HepG2 (cell line): ENCODE results near the gene ANKZF1. TPM values are rescaled to one million over a fixed set of nuclear protein-coding genes. Genes with fewer than 3 reads are reported as not detected.
A peak's percentile ranks its signal among the peaks of the same experiment; 100 is the strongest.

ENCODE experiments used
- FOSL2 ChIP-seq: sonication (generic); formaldehyde crosslinking; IDR thresholded peaks from 2 replicates; pipeline ENCODE4 v1.4.0; 2020; ENCODE audit warnings: missing genetic modification reagents
- HMG20A ChIP-seq: IDR thresholded peaks from 2 replicates; pipeline ENCODE4 v1.6.1; 2016; ENCODE audit warnings: borderline replicate concordance
- IRF9 ChIP-seq: sonication (generic); formaldehyde crosslinking; IDR thresholded peaks from 2 replicates; pipeline ENCODE4 v1.8.0; 2022; ENCODE audit warnings: missing genetic modification reagents, mild to moderate bottlenecking, borderline replicate concordance
- MYPOP ChIP-seq: sonication (generic); formaldehyde crosslinking; IDR thresholded peaks from 2 replicates; pipeline ENCODE4 v1.8.1; 2023; ENCODE audit warnings: mild to moderate bottlenecking, moderate library complexity, missing genetic modification reagents
- MZF1 ChIP-seq: sonication (generic); formaldehyde crosslinking; IDR thresholded peaks from 2 replicates; pipeline ENCODE4 v1.8.1; 2023; ENCODE audit warnings: mild to moderate bottlenecking, missing genetic modification reagents, borderline replicate concordance
- PHF5A ChIP-seq: IDR thresholded peaks from one replicate; pipeline ENCODE4 v1.6.1; 2018; ENCODE audit warnings: low read depth, missing genetic modification reagents; ENCODE audit not compliant: unreplicated experiment
- PRDM10 ChIP-seq: sonication (generic); formaldehyde crosslinking; IDR thresholded peaks from 2 replicates; pipeline ENCODE4 v1.4.0; 2020; ENCODE audit warnings: low read depth, missing genetic modification reagents
- STAT5B ChIP-seq: sonication (generic); formaldehyde crosslinking; IDR thresholded peaks from 2 replicates; pipeline ENCODE4 v1.4.0; 2020; ENCODE audit warnings: missing genetic modification reagents
- TGIF2 ChIP-seq: IDR thresholded peaks from 2 replicates; pipeline ENCODE4 v1.6.1; 2016; ENCODE audit warnings: control low read depth, missing compliant biosample characterization
- ZBTB37 ChIP-seq: sonication (generic); formaldehyde crosslinking; IDR thresholded peaks from 2 replicates; pipeline ENCODE4 v1.4.0; 2020; ENCODE audit warnings: mild to moderate bottlenecking, missing genetic modification reagents
- ZBTB7A ChIP-seq: sonication (generic); formaldehyde crosslinking; IDR thresholded peaks from 2 replicates; pipeline ENCODE4 v1.8.0; 2022; ENCODE audit warnings: mild to moderate bottlenecking, missing genetic modification reagents
- ZNF292 ChIP-seq: sonication (generic); formaldehyde crosslinking; IDR thresholded peaks from 2 replicates; pipeline ENCODE4 v1.8.1; 2022; ENCODE audit warnings: mild to moderate bottlenecking, low read depth, missing genetic modification reagents, borderline replicate concordance
- ZNF331 ChIP-seq: sonication (generic); formaldehyde crosslinking; IDR thresholded peaks from 2 replicates; pipeline ENCODE4 v1.4.0; 2020; ENCODE audit warnings: missing genetic modification reagents
- ZNF44 ChIP-seq: sonication (generic); formaldehyde crosslinking; IDR thresholded peaks from 2 replicates; pipeline ENCODE4 v1.5.1; 2020; ENCODE audit warnings: mild to moderate bottlenecking, missing genetic modification reagents
- ZNF616 ChIP-seq: sonication (generic); formaldehyde crosslinking; IDR thresholded peaks from 2 replicates; pipeline ENCODE4 v1.5.0; 2020; ENCODE audit warnings: low read depth, mild to moderate bottlenecking, missing genetic modification reagents
- ZNF7 ChIP-seq: IDR thresholded peaks from 2 replicates; pipeline ENCODE4 v1.6.1; 2016; ENCODE audit warnings: missing biosample characterization, missing genetic modification reagents
- ZSCAN22 ChIP-seq: sonication (generic); formaldehyde crosslinking; IDR thresholded peaks from 2 replicates; pipeline ENCODE4 v1.4.0; 2020; ENCODE audit warnings: mild to moderate bottlenecking, missing genetic modification reagents
- polyA plus RNA-seq, 8 experiments: library from polyadenylated mRNA; depleted of rRNA in 3 of 8; stranded (reverse) in 7 of 8; unstranded in 1 of 8; fragments of >200 nt; fragmentation: Illumina TruSeq in 4 of 8; extraction: Trizol in 4 of 8; gene quantifications; 2 replicates each; pipeline versions ENCODE4 v1.2.1 to v1.2.3, GENCODE V29; 2011 to 2016; ENCODE audit warnings: low read depth in 4 of 8, missing spikeins in 1 of 8, mixed read lengths in 1 of 8; ENCODE audit not compliant: insufficient read depth in 1 of 8
- total RNA-seq, 5 experiments: library from RNA; depleted of rRNA; stranded (reverse); fragments of >200 nt; fragmentation: Illumina TruSeq; extraction: Trizol; gene quantifications; 2 replicates each; pipeline ENCODE4 v1.2.3, GENCODE V29; 2016; ENCODE audit warnings: low read depth in 1 of 5
- TF ChIP-seq, protein P1 (sequence below): sonication (generic); formaldehyde crosslinking; IDR thresholded peaks from 2 replicates; pipeline ENCODE4 v1.4.0; 2020; ENCODE audit warnings: mild to moderate bottlenecking, missing genetic modification reagents

ANKZF1 gene
- total and polyA plus RNA-seq, 2 of the 13 experiments (the other 11 are each of a cell fraction or from before 2014, with no cell fraction given), result 25.3 to 128 TPM

GRCh38 chr2:219207884-219208740, 21.5 kb upstream of the ANKZF1 start (continued):
- 0 out of 2 replicates have a peak, but pooled peaks have one; percentile 34 for TF ChIP-seq MZF1 (CRISPR knock-in tag)
- TF ChIP-seq, protein P1, sequence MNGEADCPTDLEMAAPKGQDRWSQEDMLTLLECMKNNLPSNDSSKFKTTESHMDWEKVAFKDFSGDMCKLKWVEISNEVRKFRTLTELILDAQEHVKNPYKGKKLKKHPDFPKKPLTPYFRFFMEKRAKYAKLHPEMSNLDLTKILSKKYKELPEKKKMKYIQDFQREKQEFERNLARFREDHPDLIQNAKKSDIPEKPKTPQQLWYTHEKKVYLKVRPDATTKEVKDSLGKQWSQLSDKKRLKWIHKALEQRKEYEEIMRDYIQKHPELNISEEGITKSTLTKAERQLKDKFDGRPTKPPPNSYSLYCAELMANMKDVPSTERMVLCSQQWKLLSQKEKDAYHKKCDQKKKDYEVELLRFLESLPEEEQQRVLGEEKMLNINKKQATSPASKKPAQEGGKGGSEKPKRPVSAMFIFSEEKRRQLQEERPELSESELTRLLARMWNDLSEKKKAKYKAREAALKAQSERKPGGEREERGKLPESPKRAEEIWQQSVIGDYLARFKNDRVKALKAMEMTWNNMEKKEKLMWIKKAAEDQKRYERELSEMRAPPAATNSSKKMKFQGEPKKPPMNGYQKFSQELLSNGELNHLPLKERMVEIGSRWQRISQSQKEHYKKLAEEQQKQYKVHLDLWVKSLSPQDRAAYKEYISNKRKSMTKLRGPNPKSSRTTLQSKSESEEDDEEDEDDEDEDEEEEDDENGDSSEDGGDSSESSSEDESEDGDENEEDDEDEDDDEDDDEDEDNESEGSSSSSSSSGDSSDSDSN (CRISPR knock-in tag), result peak; percentile 80
- peak; percentile 83 for TF ChIP-seq PHF5A (CRISPR knock-in tag)
- no peak for TF ChIP-seq ZNF7 (CRISPR knock-in tag)
- 0 out of 2 replicates have a peak, but pooled peaks have one; percentile 26 for TF ChIP-seq ZNF292 (CRISPR knock-in tag)
- TF ChIP-seq ZNF44, result 0 out of 2 replicates have a peak, but pooled peaks have one; percentile 10
- TF ChIP-seq ZSCAN22 (CRISPR knock-in tag), result no peak
- 0 out of 2 replicates have a peak, but pooled peaks have one; percentile 50 for TF ChIP-seq IRF9
- TF ChIP-seq FOSL2 (CRISPR knock-in tag), result peak; percentile 46; the same call in 1 of the 2 replicates
- peak; percentile 78; the same call in 1 of the 2 replicates for TF ChIP-seq HMG20A (CRISPR knock-in tag)
- 0 out of 2 replicates have a peak, but pooled peaks have one; percentile 58 for TF ChIP-seq STAT5B (CRISPR knock-in tag)
- TF ChIP-seq PRDM10 (CRISPR knock-in tag), result peak; percentile 94
- peak; percentile 84 for TF ChIP-seq ZNF331 (CRISPR knock-in tag)
- peak; percentile 93 for TF ChIP-seq ZBTB7A
- TF ChIP-seq TGIF2, result peak; percentile 75
- peak; percentile 34; the same call in 1 of the 2 replicates for TF ChIP-seq ZBTB37 (CRISPR knock-in tag)
- TF ChIP-seq MYPOP (CRISPR knock-in tag), result peak; percentile 53; the same call in 1 of the 2 replicates
- TF ChIP-seq ZNF616, result 0 out of 2 replicates have a peak, but pooled peaks have one; percentile 32
